AG04450 (cell line): ENCODE results near the gene MAPK8IP3. TPM values are rescaled to one million over a fixed set of nuclear protein-coding genes. Genes with fewer than 3 reads are reported as not detected.
A peak's percentile ranks its signal among the peaks of the same experiment; 100 is the strongest.

Experiments used
- CTCF ChIA-PET: fragments of 300-600, 350-600 bp; formaldehyde crosslinking; extraction: SDS; loops from one replicate; lab custom pipeline; 2022; ENCODE audit warnings: antibody characterized with exemption, inconsistent platforms; lab: Charles Lee
- POLR2A ChIA-PET: fragments of 350-600 bp; formaldehyde crosslinking; extraction: SDS; loops from one replicate; lab custom pipeline; 2021; ENCODE audit warnings: antibody characterized with exemption, inconsistent platforms; lab: Yijun Ruan, JAX
- DNase-seq: peaks from one replicate; pipeline ENCODE4 v3.0.0-alpha.2; 2011; ENCODE audit warnings: low read depth, low spot score
- H3K27ac ChIP-seq: one replicate; pipeline ENCODE4 v1.5.1; 2012; ENCODE audit warnings: low read depth, low read length, control low read depth
- H3K27me3 ChIP-seq: one replicate; pipeline ENCODE4 v1.6.0; 2012; ENCODE audit warnings: low read length; ENCODE audit not compliant: control insufficient read depth, insufficient read depth
- H3K4me3 ChIP-seq: 2 replicates; pipeline ENCODE4 v1.5.1; 2011; ENCODE audit warnings: mild to moderate bottlenecking, low read depth, low read length, control low read depth
- H3K9me3 ChIP-seq: 2 replicates; pipeline ENCODE4 v1.5.1; 2012; ENCODE audit warnings: low read length; ENCODE audit not compliant: control insufficient read depth, insufficient read depth
- polyA plus RNA-seq: library from polyadenylated mRNA; depleted of rRNA; stranded (reverse); fragments of >200 nt; gene quantifications from 2 replicates; pipeline ENCODE4 v1.2.3, GENCODE V29; 2011
- TF ChIP-seq, protein P1 (sequence below): IDR thresholded peaks from 2 replicates; pipeline ENCODE4 v1.5.1; 2011; ENCODE audit warnings: low read depth, low read length, control low read depth, inconsistent platforms

Gene MAPK8IP3
- polyA plus RNA-seq, 1 experiment, result 11.8 TPM

DNA sequence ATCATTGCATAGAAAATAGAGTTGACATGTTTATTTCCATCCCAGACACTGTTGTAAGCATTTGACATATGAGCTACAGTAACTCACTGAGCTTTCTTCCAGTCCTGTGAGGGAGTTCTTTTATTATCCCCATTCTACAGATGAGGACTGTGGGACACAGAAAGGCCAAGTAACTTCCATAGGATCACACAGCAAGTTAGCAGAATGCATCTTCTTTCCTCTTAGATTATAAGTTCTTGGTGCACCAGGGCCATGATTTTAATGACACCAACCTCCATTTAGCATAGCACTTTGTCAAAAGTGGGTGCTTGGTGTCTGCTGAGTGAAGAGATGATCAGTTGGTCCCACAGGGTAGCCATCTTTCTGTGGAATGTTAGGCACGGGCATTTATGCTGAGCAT lies 15.2 kb upstream of the MAPK8IP3 start:
- Histone ChIP-seq H3K27me3 (no peaks in the 10 kb centered on the region), H3K9me3 (peaks cover 8% of the 10 kb centered on the region), H3K4me3 (no peak overlapping the region), H3K27ac (no peak overlapping the region)
- ChIA-PET CTCF (interaction anchor here (0.8 to 4.0 kb wide), 2 partner anchors 13 to 16 kb away, joined by 4 to 29 read pairs; partner anchors contain the start of genes JPT2 and MAPK8IP3), POLR2A (interaction anchor here (0.9 kb wide), 1 partner anchor 13 kb away, joined by 3 read pairs; the partner anchor contains the start of gene JPT2)
- no peak for DNase-seq
- TF ChIP-seq, protein P1, sequence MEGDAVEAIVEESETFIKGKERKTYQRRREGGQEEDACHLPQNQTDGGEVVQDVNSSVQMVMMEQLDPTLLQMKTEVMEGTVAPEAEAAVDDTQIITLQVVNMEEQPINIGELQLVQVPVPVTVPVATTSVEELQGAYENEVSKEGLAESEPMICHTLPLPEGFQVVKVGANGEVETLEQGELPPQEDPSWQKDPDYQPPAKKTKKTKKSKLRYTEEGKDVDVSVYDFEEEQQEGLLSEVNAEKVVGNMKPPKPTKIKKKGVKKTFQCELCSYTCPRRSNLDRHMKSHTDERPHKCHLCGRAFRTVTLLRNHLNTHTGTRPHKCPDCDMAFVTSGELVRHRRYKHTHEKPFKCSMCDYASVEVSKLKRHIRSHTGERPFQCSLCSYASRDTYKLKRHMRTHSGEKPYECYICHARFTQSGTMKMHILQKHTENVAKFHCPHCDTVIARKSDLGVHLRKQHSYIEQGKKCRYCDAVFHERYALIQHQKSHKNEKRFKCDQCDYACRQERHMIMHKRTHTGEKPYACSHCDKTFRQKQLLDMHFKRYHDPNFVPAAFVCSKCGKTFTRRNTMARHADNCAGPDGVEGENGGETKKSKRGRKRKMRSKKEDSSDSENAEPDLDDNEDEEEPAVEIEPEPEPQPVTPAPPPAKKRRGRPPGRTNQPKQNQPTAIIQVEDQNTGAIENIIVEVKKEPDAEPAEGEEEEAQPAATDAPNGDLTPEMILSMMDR, result no peak

DNA sequence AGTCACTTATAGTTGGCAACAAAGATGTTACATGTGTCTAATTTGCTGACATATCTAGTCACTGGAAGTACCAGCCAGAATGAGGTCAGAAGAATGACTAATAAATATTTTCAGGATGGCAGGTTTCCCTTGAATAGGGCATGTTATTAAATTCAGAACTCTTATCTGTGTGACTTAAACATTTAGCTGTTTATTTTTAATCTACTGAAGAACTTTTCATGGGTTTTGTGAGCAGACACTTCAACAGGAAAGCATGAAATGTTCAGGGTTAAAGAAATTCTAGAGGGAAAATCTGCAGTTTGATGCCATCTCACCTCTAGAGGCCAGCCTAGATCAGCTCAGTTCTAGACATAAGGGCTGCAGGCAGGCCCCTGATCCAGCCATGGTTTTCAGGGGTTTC lies 14.7 kb upstream of the MAPK8IP3 start:
- CTCF ChIA-PET, result interaction anchor here (0.8 to 4.0 kb wide), 2 partner anchors 14 to 15 kb away, joined by 4 to 29 read pairs; partner anchors contain the start of genes JPT2 and MAPK8IP3

DNA sequence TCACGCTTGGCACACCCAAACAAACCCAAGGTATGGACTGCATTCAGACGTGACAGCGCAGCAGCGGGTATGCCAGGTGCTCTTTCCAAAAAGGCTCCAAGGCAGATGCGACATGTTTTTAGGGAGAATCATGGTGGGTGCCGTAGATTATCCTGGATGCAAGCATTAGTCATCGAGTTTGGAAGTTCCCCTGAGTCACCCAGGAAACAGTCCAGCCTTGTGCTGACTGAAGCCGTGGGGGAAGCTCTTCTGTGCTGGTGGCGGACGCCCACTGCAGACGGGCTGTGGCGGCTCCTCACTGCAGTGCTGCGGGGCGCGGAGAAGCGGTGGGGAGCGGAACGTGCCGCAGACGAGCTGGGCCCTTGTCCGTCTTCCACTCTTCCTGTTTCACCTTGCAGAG lies 14.0 kb upstream of the MAPK8IP3 start:
- Histone ChIP-seq H3K9me3 (peaks cover 8% of the 10 kb centered on the region), H3K27me3 (no peaks in the 10 kb centered on the region), H3K4me3 (no peak overlapping the region), H3K27ac (peak overlapping the region; percentile 21)
- TF ChIP-seq, protein P1, result no peak
- DNase-seq, result no peak
- ChIA-PET CTCF (interaction anchor here (0.6 to 4.0 kb wide), 2 partner anchors 14 to 104 kb away, joined by 6 to 29 read pairs; partner anchors contain the start of gene MAPK8IP3), POLR2A (no interaction called here)

More for the DNA sequence above, 14.7 kb upstream of the MAPK8IP3 start:
- no peak overlapping the region for H3K4me3 ChIP-seq
- no peak overlapping the region for H3K27ac ChIP-seq
- H3K27me3 ChIP-seq, result no peaks in the 10 kb centered on the region
- peaks cover 8% of the 10 kb centered on the region for H3K9me3 ChIP-seq
- POLR2A ChIA-PET, result interaction anchor here (0.9 kb wide), 1 partner anchor 14 kb away, joined by 3 read pairs; the partner anchor contains the start of gene JPT2
- TF ChIP-seq, protein P1, result peak; percentile 33
- no peak for DNase-seq

DNA sequence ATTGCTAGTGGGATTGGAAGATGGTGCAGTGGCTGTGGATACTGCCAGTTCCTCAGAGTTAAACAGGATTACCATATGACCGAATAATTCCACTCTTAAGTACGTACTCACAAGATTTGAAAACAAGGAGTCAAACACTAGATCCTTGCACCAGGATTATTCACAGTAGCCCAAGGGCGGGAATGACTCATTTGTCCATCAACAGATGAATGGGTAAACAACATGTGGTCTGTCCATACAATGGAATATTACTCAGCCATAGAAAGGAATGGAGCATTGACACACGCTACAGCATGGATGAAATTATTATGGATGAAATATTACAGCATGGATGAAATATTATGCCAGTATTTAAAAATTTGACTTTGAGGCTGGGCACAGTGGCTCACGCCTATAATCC lies 9.1 kb upstream of the MAPK8IP3 start:
- ChIA-PET POLR2A (no interaction called here), CTCF (interaction anchor here (1.8 kb wide), 1 partner anchor 9 kb away, joined by 17 read pairs; the partner anchor contains the start of gene MAPK8IP3)
- Histone ChIP-seq H3K4me3 (no peak overlapping the region), H3K9me3 (peaks cover 6% of the 10 kb centered on the region), H3K27ac (no peak overlapping the region), H3K27me3 (no peaks in the 10 kb centered on the region)
- TF ChIP-seq, protein P1, result no peak
- DNase-seq, result no peak

DNA sequence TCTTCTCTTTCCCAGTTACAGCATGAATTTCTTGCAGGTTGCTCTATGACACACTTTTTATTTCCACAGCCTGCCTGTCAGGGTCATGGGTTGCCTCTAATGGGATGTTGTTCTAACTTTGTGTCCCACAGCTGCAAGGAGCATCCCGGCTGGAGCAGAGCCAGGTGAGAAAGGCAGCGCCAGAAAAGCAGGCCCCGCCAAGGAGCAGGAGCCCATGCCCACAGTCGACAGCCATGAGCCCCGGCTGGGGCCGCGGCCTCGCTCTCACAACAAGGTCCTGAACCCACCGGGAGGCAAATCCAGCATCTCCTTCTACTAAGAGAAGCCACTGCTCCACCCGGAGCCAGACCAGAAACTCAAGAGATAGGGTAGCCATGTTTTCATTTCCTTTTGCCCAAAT lies 7.3 kb upstream of the MAPK8IP3 start:
- POLR2A ChIA-PET, result no interaction called here
- DNase-seq, result no peak
- Histone ChIP-seq H3K27ac (no peak overlapping the region), H3K9me3 (no peaks in the 10 kb centered on the region; the same call in 1 of the 2 replicates), H3K27me3 (no peaks in the 10 kb centered on the region), H3K4me3 (no peak overlapping the region)
- CTCF ChIA-PET, result no interaction called here
- TF ChIP-seq, protein P1, result no peak
